H1 (cell line): ENCODE measurements around the gene EML1. TPM values are rescaled to one million over a fixed set of nuclear protein-coding genes. Genes with fewer than 3 reads are reported as not detected.

Experiments used
- CTCF ChIA-PET: fragments of 300-600 bp; sonication (Branson Sonifier 250); formaldehyde crosslinking; loops from one replicate; lab custom pipeline; 2021; ENCODE audit not compliant: partially characterized antibody; lab: Charles Lee
- POLR2A ChIA-PET: fragments of 300-600 bp; sonication (Branson Sonifier 250); formaldehyde crosslinking; loops from one replicate; lab custom pipeline; 2021; ENCODE audit warnings: inconsistent platforms; ENCODE audit not compliant: partially characterized antibody; lab: Charles Lee
- DNase-seq, 2 experiments: peaks; one replicate each; pipeline versions ENCODE4 v3.0.0 to v3.0.0-alpha.2; 2010 to 2022; ENCODE audit warnings: low spot score in 2 of 2, low read depth in 1 of 2, mixed read lengths in 1 of 2
- FAIRE-seq: peaks from 2 replicates; lab custom pipeline; 2011; peaks lifted over from hg19 to GRCh38; lab: Jason Lieb, UNC
- H2AFZ ChIP-seq: 2 replicates; pipeline ENCODE4 v1.8.1; 2012; ENCODE audit warnings: low read length, inconsistent platforms
- H2AK5ac ChIP-seq: 2 replicates; pipeline ENCODE4 v1.6.1; 2013; ENCODE audit warnings: low read depth, low read length
- H2BK120ac ChIP-seq: replicated peaks from 2 replicates; pipeline ENCODE3; 2013; ENCODE audit warnings: low read depth, low read length, inconsistent platforms
- H2BK12ac ChIP-seq: 2 replicates; pipeline ENCODE4 v1.6.1; 2013; ENCODE audit warnings: low read depth, low read length
- H2BK15ac ChIP-seq: 2 replicates; pipeline ENCODE4 v1.6.1; 2013; ENCODE audit warnings: low read length
- H2BK20ac ChIP-seq: 2 replicates; pipeline ENCODE4 v1.6.1; 2013; ENCODE audit warnings: low read length
- H2BK5ac ChIP-seq: 2 replicates; pipeline ENCODE4 v1.6.1; 2013; ENCODE audit warnings: low read depth, low read length
- H3K14ac ChIP-seq: 2 replicates; pipeline ENCODE4 v1.6.1; 2013; ENCODE audit warnings: inconsistent platforms; ENCODE audit not compliant: insufficient read length
- H3K18ac ChIP-seq: 2 replicates; pipeline ENCODE4 v1.6.1; 2013; ENCODE audit warnings: low read length; ENCODE audit errors: extremely low read depth
- H3K23ac ChIP-seq: 2 replicates; pipeline ENCODE4 v1.6.1; 2013; ENCODE audit warnings: inconsistent platforms; ENCODE audit not compliant: insufficient read length
- H3K23me2 ChIP-seq: 2 replicates; pipeline ENCODE4 v1.6.1; 2013; ENCODE audit warnings: low read depth, low read length
- H3K27ac ChIP-seq: 2 replicates; pipeline ENCODE4 v1.6.1; 2011; ENCODE audit warnings: low read depth, low read length, inconsistent platforms
- H3K27me3 ChIP-seq, 4 experiments: replicated peaks in 1 of 4; 1 replicate in 1 of 4; 2 replicates in 3 of 4; pipeline versions ENCODE4 v1.6.1 to v1.8.1; 2011 to 2013; ENCODE audit warnings: low read length in 3 of 4, mild to moderate bottlenecking in 3 of 4, inconsistent platforms in 2 of 4, mixed read lengths in 2 of 4, moderate library complexity in 1 of 4; ENCODE audit not compliant: control insufficient read depth in 3 of 4, insufficient read depth in 3 of 4; ENCODE audit errors: extremely low read depth in 1 of 4
- H3K36me3 ChIP-seq, 4 experiments: 2 replicates each; pipeline versions ENCODE4 v1.6.1 to v1.8.1; 2011 to 2013; ENCODE audit warnings: mild to moderate bottlenecking in 4 of 4, low read length in 3 of 4, moderate library complexity in 2 of 4, control low read depth in 1 of 4, inconsistent platforms in 1 of 4; ENCODE audit not compliant: insufficient read depth in 4 of 4, control insufficient read depth in 2 of 4
- H3K4ac ChIP-seq: replicated peaks from 2 replicates; pipeline ENCODE3; 2013; ENCODE audit warnings: low read length, low read depth, mixed read lengths, inconsistent platforms; ENCODE audit not compliant: insufficient read length
- H3K4me1 ChIP-seq, 4 experiments: replicated peaks in 1 of 4; 1 replicate in 1 of 4; 2 replicates in 3 of 4; pipeline versions ENCODE4 v1.6.1 to v1.8.1; 2011 to 2013; ENCODE audit warnings: low read length in 3 of 4, inconsistent platforms in 2 of 4, mixed read lengths in 1 of 4; ENCODE audit not compliant: insufficient read depth in 4 of 4, control insufficient read depth in 3 of 4
- H3K4me2 ChIP-seq, 2 experiments: 2 replicates each; pipeline versions ENCODE4 v1.6.1 to v1.8.1; 2011 to 2013; ENCODE audit warnings: low read depth in 2 of 2, low read length in 2 of 2, control low read depth in 1 of 2, inconsistent platforms in 1 of 2, mild to moderate bottlenecking in 1 of 2; ENCODE audit not compliant: insufficient read depth in 1 of 2
- H3K4me3 ChIP-seq, 4 experiments: fragments of 200-600, 300-600 bp in 1 of 4; sonication (generic), shearing (Covaris generic), sonication (Bioruptor Twin) in 1 of 4; 2 replicates each; pipeline versions ENCODE4 v1.5.1 to v1.8.1; 2011 to 2016; ENCODE audit warnings: low read length in 4 of 4, low read depth in 3 of 4, control low read depth in 2 of 4, inconsistent platforms in 2 of 4, mild to moderate bottlenecking in 2 of 4, mixed read lengths in 1 of 4, moderate library complexity in 1 of 4; ENCODE audit not compliant: insufficient read depth in 2 of 4; ENCODE audit errors: extremely low read depth in 1 of 4
- H3K56ac ChIP-seq: replicated peaks from 2 replicates; pipeline ENCODE3; 2013; ENCODE audit warnings: low read depth, mild to moderate bottlenecking, mixed read lengths, low read length, inconsistent platforms; ENCODE audit not compliant: insufficient read length
- H3K79me1 ChIP-seq: 2 replicates; pipeline ENCODE4 v1.6.1; 2013; ENCODE audit warnings: low read depth, low read length, control low read depth
- H3K79me2 ChIP-seq, 2 experiments: 2 replicates each; pipeline versions ENCODE4 v1.6.1 to v1.8.1; 2012 to 2013; ENCODE audit warnings: low read length in 2 of 2, mild to moderate bottlenecking in 2 of 2, inconsistent platforms in 1 of 2; ENCODE audit not compliant: insufficient read depth in 2 of 2, control insufficient read depth in 1 of 2
- H3K9ac ChIP-seq, 4 experiments: replicated peaks in 1 of 4; 1 replicate in 1 of 4; 2 replicates in 3 of 4; pipeline versions ENCODE4 v1.6.1 to v1.8.1; 2011 to 2013; ENCODE audit warnings: low read depth in 3 of 4, low read length in 3 of 4, control low read depth in 2 of 4, mild to moderate bottlenecking in 2 of 4, moderate library complexity in 2 of 4, inconsistent platforms in 1 of 4; ENCODE audit errors: extremely low read depth in 1 of 4
- H3K9me3 ChIP-seq, 2 experiments: 2 replicates each; pipeline versions ENCODE4 v1.6.1 to v1.8.1; 2012 to 2013; ENCODE audit warnings: mild to moderate bottlenecking in 2 of 2, moderate library complexity in 2 of 2, control low read depth in 1 of 2, inconsistent platforms in 1 of 2, low read depth in 1 of 2, low read length in 1 of 2, mixed read lengths in 1 of 2; ENCODE audit not compliant: insufficient read depth in 2 of 2
- H4K20me1 ChIP-seq, 2 experiments: replicated peaks in 1 of 2; 2 replicates each; pipeline versions ENCODE3 to v1.8.1; 2011 to 2013; ENCODE audit warnings: inconsistent platforms in 2 of 2, low read length in 2 of 2, mild to moderate bottlenecking in 1 of 2; ENCODE audit not compliant: insufficient read depth in 2 of 2, control insufficient read depth in 1 of 2
- H4K5ac ChIP-seq: 2 replicates; pipeline ENCODE4 v1.6.1; 2013; ENCODE audit warnings: low read length, low read depth, mixed read lengths, inconsistent platforms; ENCODE audit not compliant: insufficient read length
- H4K8ac ChIP-seq: 2 replicates; pipeline ENCODE4 v1.8.0; 2013; ENCODE audit warnings: mild to moderate bottlenecking, moderate library complexity, low read length, inconsistent platforms; ENCODE audit not compliant: insufficient read depth; ENCODE audit errors: extremely low read depth
- H4K91ac ChIP-seq: replicated peaks from 2 replicates; pipeline ENCODE3; 2013; ENCODE audit warnings: low read length, mixed read lengths, inconsistent platforms; ENCODE audit not compliant: insufficient read length
- KDM1A ChIP-seq: fragments of 200-600, 300-600 bp; sonication (generic); IDR thresholded peaks from 2 replicates; pipeline ENCODE4 v1.7.1; 2016; ENCODE audit warnings: mild to moderate bottlenecking, low read length, borderline replicate concordance
- POLR2AphosphoS5 ChIP-seq: IDR thresholded peaks from 2 replicates; pipeline ENCODE4 v1.6.1; 2011; ENCODE audit warnings: low read depth, low read length
- WGBS, 2 experiments: shearing (Covaris generic) in 1 of 2; methylation state at CpG; one replicate each; pipeline versions ENCODE4 v1.1.6 to v1.1.7; 2013 to 2015; ENCODE audit warnings: low lambda C conversion rate in 2 of 2, mixed read lengths in 2 of 2, inconsistent platforms in 1 of 2, low coverage in 1 of 2, missing lambda C conversion rate in 1 of 2; ENCODE audit not compliant: insufficient replicate concordance in 2 of 2, insufficient coverage in 1 of 2, insufficient read length in 1 of 2; ENCODE audit errors: extremely low coverage in 1 of 2, missing lambda C conversion rate in 1 of 2; 5-methylcytosine and 5-hydroxymethylcytosine counted together
- polyA plus RNA-seq, 7 experiments: library from polyadenylated mRNA; depleted of rRNA in 3 of 7; stranded (reverse) in 5 of 7; unstranded in 2 of 7; fragments of >200 nt in 5 of 7; fragments of 200-250 nt in 2 of 7; gene quantifications; 1 replicate in 5 of 7; 2 replicates in 1 of 7; 4 replicates in 1 of 7; pipeline versions ENCODE4 v1.2.1 to v1.2.3, GENCODE V29; 2011 to 2013; ENCODE audit warnings: missing spikeins in 2 of 7, mixed read lengths in 2 of 7
- total RNA-seq: library from RNA; stranded (reverse); fragmentation: NEBNext Ultra II Directional; extraction: Animal tissue kit (Norgen Biotek cat#: 25700); gene quantifications from 2 replicates; pipeline ENCODE4 v1.2.1, GENCODE V29; 2021

Gene EML1
- total and polyA plus RNA-seq, 2 of the 8 experiments (the other 6 are each of a cell fraction or from before 2014, with no cell fraction given) = 11.1 to 24.7 TPM

DNA sequence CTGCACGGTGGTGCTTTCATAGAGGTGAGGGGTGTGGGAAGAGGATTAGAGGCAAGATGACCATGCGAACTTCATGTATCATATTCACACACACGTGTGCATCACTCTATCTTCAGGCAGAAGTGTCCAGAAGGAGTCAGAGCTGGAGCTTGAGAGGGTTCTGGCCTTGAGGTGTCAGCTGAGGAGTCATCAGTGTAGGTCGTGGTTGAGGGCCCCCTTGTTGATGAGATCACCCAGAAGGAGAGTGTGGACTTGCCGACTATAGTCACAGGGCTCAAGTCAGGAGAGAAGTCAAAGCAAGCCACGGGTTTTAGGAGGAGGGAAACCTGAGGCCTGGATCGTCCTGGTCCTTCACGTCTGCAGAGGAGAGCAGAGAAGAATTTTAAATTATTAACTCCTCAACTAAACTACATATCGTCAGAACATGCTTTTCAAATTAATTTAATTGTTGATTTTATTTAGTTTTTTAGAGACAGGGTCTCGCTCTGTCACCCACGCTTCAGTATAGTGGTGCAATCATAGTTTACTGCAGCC is 25.4 kb downstream of the EML1 start:
- Histone ChIP-seq H3K36me3 (no peaks in the 10 kb centered on the region), H2BK15ac (no peak overlapping the region), H3K4me3 (no peak overlapping the region), H3K79me2 (peaks cover 0 to 7% of the 10 kb centered on the region in 2 experiments; a peak in 1 of 4 replicates), H3K4me2 (no peak overlapping the region), H4K91ac (no peak overlapping the region)
- 81% methylated on average over 11 of the region's 11 CpGs; no CpG with 5 or more reads in 1 of the 2 experiments for WGBS, 2 experiments
- no peak for TF ChIP-seq POLR2AphosphoS5
- no peak for TF ChIP-seq KDM1A
- TF ChIP-seq, all 59 proteins: peak for 0
- H3K4ac ChIP-seq = no peak overlapping the region
- no peaks in the 10 kb centered on the region for H3K27me3 ChIP-seq
- H2BK120ac ChIP-seq = no peak overlapping the region
- no peak overlapping the region for H3K9ac ChIP-seq
- H2BK5ac ChIP-seq = no peak overlapping the region
- no peak overlapping the region for H3K56ac ChIP-seq
- H3K27ac ChIP-seq = no peak overlapping the region
- H2AFZ ChIP-seq = no peak overlapping the region
- H3K4me1 ChIP-seq = peaks cover 3 to 17% (median 6%) of the 10 kb centered on the region in 4 experiments; a peak in 5 of 7 replicates
- POLR2A ChIA-PET = no interaction called here
- no peaks in the 10 kb centered on the region for H3K23me2 ChIP-seq
- FAIRE-seq (no peak), DNase-seq (no peak)
- no peak overlapping the region for H3K14ac ChIP-seq
- peaks cover 0 to 6% of the 10 kb centered on the region in 2 experiments for H4K20me1 ChIP-seq
- H3K18ac ChIP-seq = no peak overlapping the region
- H2BK12ac ChIP-seq = no peak overlapping the region
- H4K5ac ChIP-seq = no peak overlapping the region
- no peak overlapping the region for H4K8ac ChIP-seq
- no peak overlapping the region for H2AK5ac ChIP-seq
- H3K9me3 ChIP-seq = no peaks in the 10 kb centered on the region
- peaks cover 9% of the 10 kb centered on the region for H3K79me1 ChIP-seq
- CTCF ChIA-PET = interaction anchor here (1.2 to 1.3 kb wide), 3 partner anchors 11 to 81 kb away, joined by 3 read pairs; no protein-coding TSS in a partner anchor
- no peak overlapping the region for H3K23ac ChIP-seq
- no peak overlapping the region for H2BK20ac ChIP-seq
